Lung (tissue), 13 donors: Measurements from ENCODE around the gene HSPA1L. TPM values are rescaled to one million over a fixed set of nuclear protein-coding genes. Genes with fewer than 3 reads are reported as not detected.

ENCODE experiments used
- ATAC-seq: fragments of 200-7000 bp; cut with Tn5 transposase; one replicate; pipeline ENCODE4 v1.9.1; 2020; ENCODE audit warnings: moderate number of reproducible peaks; ENCODE audit not compliant: insufficient read depth, low FRiP score
- DNase-seq, 3 donors: peaks; one replicate each; pipeline ENCODE4 v3.0.0-alpha.2; 2013 to 2017
- H3K27ac ChIP-seq, 2 donors: one replicate each; pipeline ENCODE4 v1.5.1; 2013; ENCODE audit warnings: mild to moderate bottlenecking in 2 of 2, moderate library complexity in 2 of 2, control low read depth in 1 of 2, inconsistent platforms in 1 of 2, low read depth in 1 of 2, low read length in 1 of 2
- H3K27me3 ChIP-seq, 3 donors: one replicate each; pipeline ENCODE4 v1.5.1; 2013; ENCODE audit warnings: low read length in 2 of 3; ENCODE audit not compliant: control insufficient read depth in 3 of 3, insufficient read depth in 3 of 3
- H3K36me3 ChIP-seq, 4 donors: one replicate each; pipeline ENCODE4 v1.5.1; 2013; ENCODE audit warnings: low read length in 4 of 4, mild to moderate bottlenecking in 1 of 4, moderate library complexity in 1 of 4; ENCODE audit not compliant: control insufficient read depth in 4 of 4, insufficient read depth in 4 of 4
- H3K4me1 ChIP-seq, 5 donors: one replicate each; pipeline ENCODE4 v1.5.1; 2013; ENCODE audit warnings: low read length in 5 of 5, mild to moderate bottlenecking in 2 of 5, moderate library complexity in 1 of 5; ENCODE audit not compliant: control insufficient read depth in 5 of 5, insufficient read depth in 5 of 5
- H3K4me3 ChIP-seq: one replicate; pipeline ENCODE4 v1.5.1; 2013; ENCODE audit warnings: mild to moderate bottlenecking, control low read depth, moderate library complexity
- H3K9ac ChIP-seq, 2 donors: one replicate each; pipeline ENCODE4 v1.5.1; 2013; ENCODE audit warnings: low read length in 2 of 2, control low read depth in 1 of 2; ENCODE audit not compliant: insufficient read depth in 1 of 2
- H3K9me3 ChIP-seq, 4 donors: one replicate each; pipeline ENCODE4 v1.5.1; 2013; ENCODE audit warnings: low read length in 3 of 4, mild to moderate bottlenecking in 1 of 4, moderate library complexity in 1 of 4; ENCODE audit not compliant: control insufficient read depth in 4 of 4, insufficient read depth in 3 of 4
- CTCF ChIP-seq: IDR thresholded peaks from 2 replicates; pipeline ENCODE4 v1.5.1; 2012; ENCODE audit warnings: mild to moderate bottlenecking; ENCODE audit errors: control extremely low read depth, extremely low read depth
- WGBS, 2 donors: extraction: QIAGEN DNeasy Blood & Tissue Kit; methylation state at CpG; one replicate each; pipeline ENCODE4 v1.1.7; 2013; 5-methylcytosine and 5-hydroxymethylcytosine counted together
- polyA plus RNA-seq, 2 donors: library from polyadenylated mRNA; stranded (reverse); fragments of 200-250 nt; gene quantifications; one replicate each; pipeline ENCODE4 v1.2.1, GENCODE V29; 2013
- small RNA-seq: library from RNA; depleted of rRNA; stranded (forward); fragments of <200 nt; gene quantifications from one replicate; pipeline ENCODE3, GENCODE V24; 2014; ENCODE audit warnings: low replicate concordance
- total RNA-seq, 2 donors: library from RNA; depleted of rRNA in 1 of 2; stranded (reverse); fragments of >200 nt in 1 of 2; gene quantifications; one replicate each; pipeline ENCODE4 v1.2.1, GENCODE V29; 2014 to 2021
- donor health status: control.
- donor health status: control.
- donor health status: Bipolar disorder and iron deficiency.
- donor health status: healthy.
- donor health status: DM: yes; HTN: yes; CAD: no.

The HSPA1L gene
- total and polyA plus RNA-seq, 4 donors = 1.0 to 2.3 (median 1.6) TPM

GRCh38 chr6:31760790-31761189, 54.3 kb downstream of the HSPA1L start:
- peaks cover 0 to 2% (median 0%) of the 10 kb centered on the region in 5 donors for H3K4me1 ChIP-seq
- no peaks in the 10 kb centered on the region for H3K27me3 ChIP-seq
- H3K9me3 ChIP-seq = no peaks in the 10 kb centered on the region
- WGBS, 2 donors = 96 to 98% methylated on average over 5 of the region's 5 CpGs
- no peak overlapping the region for H3K27ac ChIP-seq
- H3K36me3 ChIP-seq = peaks cover 0 to 3% (median 0%) of the 10 kb centered on the region in 4 donors
- TF ChIP-seq CTCF = no peak
- no peak overlapping the region for H3K4me3 ChIP-seq
- H3K9ac ChIP-seq = no peak overlapping the region
- DNase-seq = no peak
- no peak for ATAC-seq

Small RNAs within 50 kb of the gene (small RNA-seq; reads per million reads assigned to genes)
- gene MSH5-SAPCD1 (not detected), gene RF00019 (not detected), gene SAPCD1 (not detected), gene SNORD48 (146 reads per million, percentile 98 among the genes with 10 or more reads in this experiment), gene SNORD52 (not detected)

Other genes with a start within 250 kb of the HSPA1L start
Only the 30 nearest of the 40 such genes appear.
- gene BAG6, start 162.6 kb downstream of the HSPA1L start, total RNA-seq = 100 to 1,000 TPM; 164 to 259 TPM
- 100 to 1,000 TPM; 189 to 322 TPM for gene BAG6, start 162.6 kb downstream of the HSPA1L start, polyA plus RNA-seq
- gene APOM, start 159.4 kb downstream of the HSPA1L start, total RNA-seq = 1 to 10 TPM; 1.3 to 2.5 TPM
- 1 to 10 TPM; 2.2 to 8.8 TPM for gene APOM, start 159.4 kb downstream of the HSPA1L start, polyA plus RNA-seq
- 10 to 100 TPM; 18.9 to 26.8 TPM for gene C6orf47, start 154.5 kb downstream of the HSPA1L start, total RNA-seq
- 10 to 100 TPM; 23.5 to 24.5 TPM for gene C6orf47, start 154.5 kb downstream of the HSPA1L start, polyA plus RNA-seq
- gene GPANK1, start 150.3 kb downstream of the HSPA1L start, total RNA-seq = 10 to 100 TPM; 13.3 to 16.6 TPM
- 10 to 100 TPM; 12.7 to 15.7 TPM for gene GPANK1, start 150.3 kb downstream of the HSPA1L start, polyA plus RNA-seq
- gene CSNK2B, start 149.2 kb downstream of the HSPA1L start, total RNA-seq = 100 to 1,000 TPM; 114 to 123 TPM
- 100 to 1,000 TPM; 150 to 154 TPM for gene CSNK2B, start 149.2 kb downstream of the HSPA1L start, polyA plus RNA-seq
- gene LY6G5B, start 145.3 kb downstream of the HSPA1L start, total RNA-seq = 10 to 100 TPM in 1 of 2 donors, 1 to 10 TPM in 1; 5.7 to 13.7 TPM
- 1 to 10 TPM; 7.6 to 8.8 TPM for gene LY6G5B, start 145.3 kb downstream of the HSPA1L start, polyA plus RNA-seq
- 1 to 10 TPM; 3.0 to 5.0 TPM for gene LY6G5C, start 134.2 kb downstream of the HSPA1L start, total RNA-seq
- 1 to 10 TPM; 2.8 to 3.9 TPM for gene LY6G5C, start 134.2 kb downstream of the HSPA1L start, polyA plus RNA-seq
- gene ABHD16A, start 112.0 kb downstream of the HSPA1L start, total RNA-seq = 10 to 100 TPM; 49.5 to 57.7 TPM
- gene ABHD16A, start 112.0 kb downstream of the HSPA1L start, polyA plus RNA-seq = 10 to 100 TPM; 30.6 to 68.6 TPM
- gene LY6G6F, start 108.4 kb downstream of the HSPA1L start, total RNA-seq = under 1 TPM in 1 of 2 donors, not detected in 1; 0.21 TPM
- gene LY6G6F, start 108.4 kb downstream of the HSPA1L start, polyA plus RNA-seq = 1 to 10 TPM in 1 of 2 donors, not detected in 1; 2.2 TPM
- gene LY6G6D, start 99.9 kb downstream of the HSPA1L start, total RNA-seq = not detected
- gene LY6G6D, start 99.9 kb downstream of the HSPA1L start, polyA plus RNA-seq = not detected
- not detected for gene LY6G6C, start 93.5 kb downstream of the HSPA1L start, total RNA-seq
- gene LY6G6C, start 93.5 kb downstream of the HSPA1L start, polyA plus RNA-seq = under 1 TPM; 0.14 to 0.16 TPM
- gene MPIG6B, start 91.9 kb downstream of the HSPA1L start, total RNA-seq = 1 to 10 TPM in 1 of 2 donors, under 1 TPM in 1; 0.64 to 1.1 TPM
- gene MPIG6B, start 91.9 kb downstream of the HSPA1L start, polyA plus RNA-seq = 1 to 10 TPM in 1 of 2 donors, under 1 TPM in 1; 0.45 to 2.3 TPM
- 10 to 100 TPM; 60.3 to 80.0 TPM for gene DDAH2, start 86.0 kb downstream of the HSPA1L start, total RNA-seq
- 100 to 1,000 TPM; 103 to 130 TPM for gene DDAH2, start 86.0 kb downstream of the HSPA1L start, polyA plus RNA-seq
- gene CLIC1, start 78.8 kb downstream of the HSPA1L start, total RNA-seq = 100 to 1,000 TPM; 231 to 368 TPM
- 100 to 1,000 TPM; 387 to 763 TPM for gene CLIC1, start 78.8 kb downstream of the HSPA1L start, polyA plus RNA-seq
- 10 to 100 TPM; 11.6 to 17.8 TPM for gene MSH5, start 75.3 kb downstream of the HSPA1L start, total RNA-seq
- 10 to 100 TPM in 1 of 2 donors, 1 to 10 TPM in 1; 4.5 to 15.1 TPM for gene MSH5, start 75.3 kb downstream of the HSPA1L start, polyA plus RNA-seq
- gene SAPCD1, start 52.6 kb downstream of the HSPA1L start, total RNA-seq = 1 to 10 TPM; 1.7 to 4.4 TPM
- gene SAPCD1, start 52.6 kb downstream of the HSPA1L start, polyA plus RNA-seq = 1 to 10 TPM; 1.3 to 6.3 TPM
- gene VWA7, start 38.0 kb downstream of the HSPA1L start, total RNA-seq = 10 to 100 TPM in 1 of 2 donors, 1 to 10 TPM in 1; 4.6 to 14.2 TPM
- 1 to 10 TPM; 2.2 to 6.7 TPM for gene VWA7, start 38.0 kb downstream of the HSPA1L start, polyA plus RNA-seq
- 10 to 100 TPM; 32.2 to 95.4 TPM for gene VARS1, start 19.5 kb downstream of the HSPA1L start, total RNA-seq
- 10 to 100 TPM; 36.3 to 45.8 TPM for gene VARS1, start 19.5 kb downstream of the HSPA1L start, polyA plus RNA-seq
- 10 to 100 TPM; 22.0 to 39.4 TPM for gene LSM2, start 8.3 kb downstream of the HSPA1L start, total RNA-seq
- gene LSM2, start 8.3 kb downstream of the HSPA1L start, polyA plus RNA-seq = 10 to 100 TPM; 52.0 to 66.7 TPM
- gene HSPA1A, start 260 bp upstream of the HSPA1L start, total RNA-seq = 1,000 to 10,000 TPM in 1 of 2 donors, 100 to 1,000 TPM in 1; 118 to 1,149 TPM
- gene HSPA1A, start 260 bp upstream of the HSPA1L start, polyA plus RNA-seq = 100 to 1,000 TPM in 1 of 2 donors, 10 to 100 TPM in 1; 90.6 to 161 TPM
- 1,000 to 10,000 TPM in 1 of 2 donors, 10 to 100 TPM in 1; 99.7 to 1,377 TPM for gene HSPA1B, start 12.5 kb upstream of the HSPA1L start, total RNA-seq
- 10 to 100 TPM; 33.2 to 99.0 TPM for gene HSPA1B, start 12.5 kb upstream of the HSPA1L start, polyA plus RNA-seq
- 10 to 100 TPM; 53.2 to 71.3 TPM for gene NEU1, start 47.5 kb upstream of the HSPA1L start, total RNA-seq
- gene NEU1, start 47.5 kb upstream of the HSPA1L start, polyA plus RNA-seq = 10 to 100 TPM; 69.6 to 82.5 TPM
- gene SLC44A4, start 63.7 kb upstream of the HSPA1L start, total RNA-seq = 100 to 1,000 TPM in 1 of 2 donors, 10 to 100 TPM in 1; 66.4 to 121 TPM
- gene SLC44A4, start 63.7 kb upstream of the HSPA1L start, polyA plus RNA-seq = 10 to 100 TPM; 22.2 to 33.0 TPM
- 10 to 100 TPM; 37.6 to 43.4 TPM for gene EHMT2, start 82.4 kb upstream of the HSPA1L start, total RNA-seq
- 10 to 100 TPM; 21.2 to 31.9 TPM for gene EHMT2, start 82.4 kb upstream of the HSPA1L start, polyA plus RNA-seq
- 1 to 10 TPM; 6.4 to 7.3 TPM for gene ZBTB12, start 86.8 kb upstream of the HSPA1L start, total RNA-seq
- gene ZBTB12, start 86.8 kb upstream of the HSPA1L start, polyA plus RNA-seq = 1 to 10 TPM; 2.8 to 3.9 TPM
- 100 to 1,000 TPM in 1 of 2 donors, 10 to 100 TPM in 1; 28.6 to 194 TPM for gene C2, start 112.4 kb upstream of the HSPA1L start, total RNA-seq
- gene C2, start 112.4 kb upstream of the HSPA1L start, polyA plus RNA-seq = 100 to 1,000 TPM in 1 of 2 donors, 10 to 100 TPM in 1; 69.1 to 230 TPM
- gene CFB, start 130.8 kb upstream of the HSPA1L start, total RNA-seq = 100 to 1,000 TPM; 212 to 255 TPM
- 100 to 1,000 TPM; 173 to 297 TPM for gene CFB, start 130.8 kb upstream of the HSPA1L start, polyA plus RNA-seq
- 10 to 100 TPM; 57.5 to 69.0 TPM for gene NELFE, start 143.7 kb upstream of the HSPA1L start, total RNA-seq
- gene NELFE, start 143.7 kb upstream of the HSPA1L start, polyA plus RNA-seq = 10 to 100 TPM; 53.1 to 59.9 TPM
- gene SKIC2, start 143.9 kb upstream of the HSPA1L start, total RNA-seq = 10 to 100 TPM; 28.1 to 70.6 TPM
- 10 to 100 TPM; 52.7 to 78.0 TPM for gene SKIC2, start 143.9 kb upstream of the HSPA1L start, polyA plus RNA-seq
- 10 to 100 TPM; 11.9 to 18.7 TPM for gene DXO, start 156.9 kb upstream of the HSPA1L start, total RNA-seq
- gene DXO, start 156.9 kb upstream of the HSPA1L start, polyA plus RNA-seq = 10 to 100 TPM; 15.1 to 23.9 TPM